K562 (cell line): ENCODE results near the gene OTOP3. TPM values are rescaled to one million over a fixed set of nuclear protein-coding genes. Genes with fewer than 3 reads are reported as not detected.

ENCODE experiments used
- ATAC-seq: fragments of 200-7000 bp; cut with Tn5 transposase; 3 replicates; pipeline ENCODE4 v1.9.1; 2020; ENCODE audit warnings: moderate library complexity
- BruUV-seq: library from RNA; stranded (reverse); fragments of 400-500 nt; replicated peaks from 2 replicates; lab custom pipeline; 2021; lab: Mats Ljungman, UMichigan
- CTCF ChIA-PET: fragments of 300-600 bp; formaldehyde crosslinking; extraction: SDS; loops from one replicate; lab custom pipeline; 2021; ENCODE audit warnings: low intra/inter-chr PET ratio; lab: Yijun Ruan, JAX
- POLR2A ChIA-PET: fragments of 300-600, 350-650 bp; sonication (Branson Sonifier 250); formaldehyde crosslinking; extraction: SDS; loops from one replicate; lab custom pipeline; 2021; ENCODE audit warnings: antibody characterized with exemption, inconsistent platforms; lab: Yijun Ruan, JAX
- DNase-seq, 4 experiments: peaks; one replicate each; pipeline versions ENCODE4 v3.0.0 to v3.0.0-alpha.2; 2011 to 2018; ENCODE audit warnings: low spot score in 3 of 4, mixed read lengths in 3 of 4; ENCODE audit errors: extremely low read depth in 1 of 4
- FAIRE-seq: peaks from 2 replicates; lab custom pipeline; 2011; peaks lifted over from hg19 to GRCh38; lab: Jason Lieb, UNC
- H2AFZ ChIP-seq: 2 replicates; pipeline ENCODE4 v1.6.0; 2011; ENCODE audit warnings: low read depth, low read length, control low read depth, inconsistent platforms
- H3K27ac ChIP-seq: fragments of 200-600 bp; 3 replicates; pipeline ENCODE4 v1.8.0; 2011; ENCODE audit warnings: low read depth, mild to moderate bottlenecking, control low read depth, inconsistent platforms, low read length, moderate library complexity, mixed read lengths; ENCODE audit errors: extremely low read depth
- H3K27me3 ChIP-seq, 2 experiments: fragments of 300-600 bp in 1 of 2; 2 replicates in 1 of 2; 3 replicates in 1 of 2; pipeline versions ENCODE4 v1.6.0 to v1.8.0; 2011; ENCODE audit warnings: inconsistent platforms in 2 of 2, low read length in 2 of 2, mild to moderate bottlenecking in 1 of 2, mixed read lengths in 1 of 2, moderate library complexity in 1 of 2; ENCODE audit not compliant: control insufficient read depth in 2 of 2, insufficient read depth in 2 of 2
- H3K36me3 ChIP-seq: fragments of 300-600 bp; 3 replicates; pipeline ENCODE4 v1.8.0; 2011; ENCODE audit warnings: mild to moderate bottlenecking, low read length, inconsistent platforms; ENCODE audit not compliant: control insufficient read depth, insufficient read depth
- H3K4me1 ChIP-seq, 2 experiments: fragments of 200-600 bp in 1 of 2; replicated peaks in 1 of 2; 2 replicates in 1 of 2; 3 replicates in 1 of 2; pipeline versions ENCODE4 v1.5.1 to v1.8.0; 2011; ENCODE audit warnings: inconsistent platforms in 2 of 2, low read length in 2 of 2, mild to moderate bottlenecking in 1 of 2, mixed read lengths in 1 of 2, moderate library complexity in 1 of 2; ENCODE audit not compliant: control insufficient read depth in 2 of 2, insufficient read depth in 2 of 2
- H3K4me2 ChIP-seq: 2 replicates; pipeline ENCODE4 v1.6.1; 2011; ENCODE audit warnings: low read length, control low read depth, inconsistent platforms, mixed read lengths; ENCODE audit not compliant: insufficient read depth
- H3K4me3 ChIP-seq: fragments of 200-600 bp; sonication (generic), shearing (Covaris generic); 2 replicates; pipeline ENCODE4 v1.5.1; 2016; ENCODE audit warnings: control low read depth, inconsistent platforms
- H3K79me2 ChIP-seq: fragments of 200-600 bp; 3 replicates; pipeline ENCODE4 v1.8.0; 2011; ENCODE audit warnings: low read length, inconsistent platforms; ENCODE audit not compliant: control insufficient read depth, insufficient read depth
- H3K9ac ChIP-seq, 2 experiments: 2 replicates each; pipeline versions ENCODE4 v1.6.0 to v1.6.1; 2011; ENCODE audit warnings: low read depth in 2 of 2, low read length in 2 of 2, control low read depth in 1 of 2, inconsistent platforms in 1 of 2, mild to moderate bottlenecking in 1 of 2, mixed read lengths in 1 of 2; ENCODE audit not compliant: insufficient read depth in 1 of 2
- H3K9me1 ChIP-seq: one replicate; pipeline ENCODE4 v1.6.0; 2011; ENCODE audit warnings: inconsistent platforms, mild to moderate bottlenecking, low read length, moderate library complexity; ENCODE audit not compliant: control insufficient read depth, insufficient read depth
- H3K9me3 ChIP-seq: replicated peaks from 2 replicates; pipeline ENCODE4 v1.5.1; 2011; ENCODE audit warnings: low read depth, low read length, inconsistent platforms; ENCODE audit not compliant: control insufficient read depth, insufficient read depth
- H4K20me1 ChIP-seq: replicated peaks from 2 replicates; pipeline ENCODE4 v1.6.1; 2011; ENCODE audit warnings: low read length, inconsistent platforms, mixed read lengths; ENCODE audit not compliant: control insufficient read depth, insufficient read depth
- FOXJ2 ChIP-seq: fragments of 200-800 bp; sonication (Bioruptor generic); IDR thresholded peaks from 2 replicates; pipeline ENCODE4 v1.6.1; 2016; ENCODE audit warnings: missing genetic modification characterization, missing compliant biosample characterization
- GATA2 ChIP-seq: sonication (generic); formaldehyde crosslinking; IDR thresholded peaks from 2 replicates; pipeline ENCODE4 v1.4.0; 2020; ENCODE audit warnings: mild to moderate bottlenecking, missing genetic modification reagents
- RNF2 ChIP-seq: sonication (generic); IDR thresholded peaks from 2 replicates; pipeline ENCODE4 v1.6.1; 2016
- ZNF699 ChIP-seq: fragments of 250-450 bp; sonication (Bioruptor Pico); IDR thresholded peaks from 2 replicates; pipeline ENCODE4 v1.8.0; 2021; ENCODE audit warnings: mild to moderate bottlenecking, moderate library complexity; ENCODE audit not compliant: insufficient replicate concordance
- WGBS: fragments of 100-300 bp; shearing (Covaris generic); methylation state at CpG from one replicate; pipeline ENCODE4 v1.1.6; 2016; ENCODE audit warnings: low coverage, mixed read lengths; ENCODE audit not compliant: insufficient coverage; ENCODE audit errors: missing lambda C conversion rate; 5-methylcytosine and 5-hydroxymethylcytosine counted together
- in situ Hi-C: fragments of 300-500 bp; cut with MboI; formaldehyde crosslinking; loops from 4 replicates; pipeline ENCODE4 v1.15.0; 2018; ENCODE audit warnings: inconsistent platforms, mixed read lengths
- intact Hi-C: fragments of 100-400 bp; cut with micrococcal nuclease; formaldehyde crosslinking; loops from 2 replicates; pipeline ENCODE4 v1.14.2; 2022
- polyA plus RNA-seq, 8 experiments: library from polyadenylated mRNA; depleted of rRNA in 4 of 8; stranded (reverse) in 5 of 8; unstranded in 3 of 8; fragments of >200 nt; fragmentation: Nextera tagmentation in 2 of 8; fragmentation: Illumina TruSeq in 1 of 8; extraction: Ambion mirVana in 2 of 8; extraction: Trizol in 1 of 8; gene quantifications; 2 replicates each; pipeline versions ENCODE4 v1.2.1 to v1.2.3, GENCODE V29; 2011 to 2014; ENCODE audit warnings: inconsistent platforms in 1 of 8, missing spikeins in 1 of 8
- total RNA-seq, 7 experiments: library from RNA; depleted of rRNA in 6 of 7; stranded (reverse); fragments of >200 nt in 6 of 7; fragmentation: Illumina TruSeq in 2 of 7; extraction: Trizol in 2 of 7; gene quantifications; 2 replicates each; pipeline versions ENCODE4 v1.2.1 to v1.2.3, GENCODE V29; 2011 to 2021; ENCODE audit warnings: low replicate concordance in 1 of 7
- TF ChIP-seq, protein P1 (sequence below): fragments of 450-650 bp; formaldehyde crosslinking; conservative IDR thresholded peaks from 2 replicates; pipeline ENCODE4 v1.4.0; 2022; ENCODE audit warnings: mild to moderate bottlenecking, missing genetic modification characterization

OTOP3 gene
- total and polyA plus RNA-seq, 9 of the 15 experiments (the other 6 are each of a cell fraction or from before 2014, with no cell fraction given) = not detected

GRCh38 chr17:74943808-74944522, 8.3 kb downstream of the OTOP3 start:
- BruUV-seq = no TSS peak
- DNase-seq = no peak
- POLR2A ChIA-PET = interaction anchor here (0.6 kb wide), 1 partner anchor 740 kb away, joined by 3 read pairs; the partner anchor contains the start of gene RPL38
- WGBS = under 1% methylated on average over 11 of the region's 13 CpGs
- FAIRE-seq = no peak
- Histone ChIP-seq H3K9me1 (no peaks in the 10 kb centered on the region), H2AFZ (no peak overlapping the region), H3K4me3 (no peak overlapping the region), H3K79me2 (no peaks in the 10 kb centered on the region), H3K4me1 (peaks cover 4 to 9% of the 10 kb centered on the region in 2 experiments; a peak in 4 of 5 replicates), H4K20me1 (no peaks in the 10 kb centered on the region), H3K9me3 (no peaks in the 10 kb centered on the region), H3K9ac (no peak overlapping the region), H3K36me3 (no peaks in the 10 kb centered on the region), H3K27me3 (peaks cover 31 to 65% of the 10 kb centered on the region in 2 experiments)
- CTCF ChIA-PET = no interaction called here
- in situ Hi-C loops = no loop called here
- intact Hi-C loops = no loop called here
- ATAC-seq = no peak
- TF ChIP-seq FOXJ2 (tag) = no peak
- no peak for TF ChIP-seq GATA2
- no peak for TF ChIP-seq ZNF699
- TF ChIP-seq, protein P1, sequence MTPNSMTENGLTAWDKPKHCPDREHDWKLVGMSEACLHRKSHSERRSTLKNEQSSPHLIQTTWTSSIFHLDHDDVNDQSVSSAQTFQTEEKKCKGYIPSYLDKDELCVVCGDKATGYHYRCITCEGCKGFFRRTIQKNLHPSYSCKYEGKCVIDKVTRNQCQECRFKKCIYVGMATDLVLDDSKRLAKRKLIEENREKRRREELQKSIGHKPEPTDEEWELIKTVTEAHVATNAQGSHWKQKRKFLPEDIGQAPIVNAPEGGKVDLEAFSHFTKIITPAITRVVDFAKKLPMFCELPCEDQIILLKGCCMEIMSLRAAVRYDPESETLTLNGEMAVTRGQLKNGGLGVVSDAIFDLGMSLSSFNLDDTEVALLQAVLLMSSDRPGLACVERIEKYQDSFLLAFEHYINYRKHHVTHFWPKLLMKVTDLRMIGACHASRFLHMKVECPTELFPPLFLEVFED (CRISPR knock-in tag) = no peak
- no peak for TF ChIP-seq RNF2
- TF ChIP-seq, all 486 proteins: peak for 0
- no peak overlapping the region for H3K4me2 ChIP-seq
- H3K27ac ChIP-seq = no peak overlapping the region
